SK-N-SH (cell line): Measurements from ENCODE around the gene SLC17A2. TPM values are rescaled to one million over a fixed set of nuclear protein-coding genes. Genes with fewer than 3 reads are reported as not detected.

ENCODE experiments used
- CTCF ChIA-PET: fragments of 300-600, 350-600 bp; formaldehyde crosslinking; extraction: SDS; loops from one replicate; lab custom pipeline; 2021; lab: Yijun Ruan, JAX
- POLR2A ChIA-PET: fragments of 350-600 bp; sonication (Branson Sonifier 250); formaldehyde crosslinking; extraction: SDS; loops from one replicate; lab custom pipeline; 2020; ENCODE audit warnings: antibody characterized with exemption, inconsistent platforms; lab: Yijun Ruan, JAX
- DNase-seq: peaks from one replicate; pipeline ENCODE4 v3.0.0; 2012
- H2AFZ ChIP-seq: fragments of 200-600 bp; sonication (generic); 2 replicates; pipeline ENCODE4 v1.8.1; 2016; ENCODE audit warnings: antibody characterized with exemption, mild to moderate bottlenecking, low read depth
- H3F3A ChIP-seq: fragments of 200-600 bp; sonication (generic); replicated peaks from 2 replicates; pipeline ENCODE3; 2016; ENCODE audit warnings: antibody characterized with exemption, mild to moderate bottlenecking; ENCODE audit not compliant: insufficient read depth
- H3K27ac ChIP-seq, 2 experiments: fragments of 200-500 bp in 1 of 2; fragments of 200-600 bp in 1 of 2; sonication (Bioruptor generic) in 1 of 2; sonication (generic), shearing (Covaris generic) in 1 of 2; 2 replicates each; pipeline versions ENCODE4 v1.5.1 to v1.6.1; 2014 to 2016; ENCODE audit warnings: low read depth in 2 of 2, inconsistent platforms in 1 of 2, low read length in 1 of 2, mild to moderate bottlenecking in 1 of 2, mixed read lengths in 1 of 2
- H3K27me3 ChIP-seq: fragments of 200-600 bp; sonication (generic), shearing (Covaris generic); 2 replicates; pipeline ENCODE4 v1.6.1; 2016; ENCODE audit warnings: mixed run types; ENCODE audit not compliant: insufficient read depth
- H3K36me3 ChIP-seq, 2 experiments: fragments of 200-500 bp in 1 of 2; fragments of 200-600 bp in 1 of 2; sonication (Bioruptor generic) in 1 of 2; sonication (generic) in 1 of 2; replicated peaks in 1 of 2; 2 replicates each; pipeline versions ENCODE3 to v1.5.1; 2014 to 2016; ENCODE audit warnings: low read length in 1 of 2, mild to moderate bottlenecking in 1 of 2; ENCODE audit not compliant: insufficient read depth in 2 of 2, control insufficient read depth in 1 of 2
- H3K4me1 ChIP-seq, 2 experiments: fragments of 200-500 bp in 1 of 2; fragments of 200-600 bp in 1 of 2; sonication (Bioruptor generic) in 1 of 2; sonication (generic), shearing (Covaris generic) in 1 of 2; 2 replicates each; pipeline versions ENCODE4 v1.5.1 to v1.6.1; 2014 to 2016; ENCODE audit warnings: low read depth in 1 of 2, low read length in 1 of 2, mixed run types in 1 of 2; ENCODE audit not compliant: insufficient read depth in 2 of 2, control insufficient read depth in 1 of 2
- H3K4me2 ChIP-seq: fragments of 200-600 bp; sonication (generic), shearing (Covaris generic); 2 replicates; pipeline ENCODE4 v1.6.1; 2017; ENCODE audit warnings: mixed run types
- H3K4me3 ChIP-seq, 2 experiments: fragments of 200-500 bp in 1 of 2; fragments of 200-600 bp in 1 of 2; sonication (Bioruptor generic) in 1 of 2; sonication (generic), shearing (Covaris generic) in 1 of 2; 2 replicates each; pipeline versions ENCODE4 v1.5.1 to v1.8.1; 2014 to 2016; ENCODE audit warnings: low read depth in 2 of 2, inconsistent platforms in 1 of 2, low read length in 1 of 2, mild to moderate bottlenecking in 1 of 2, mixed read lengths in 1 of 2, moderate library complexity in 1 of 2
- H3K79me2 ChIP-seq: fragments of 200-600 bp; sonication (generic); 2 replicates; pipeline ENCODE4 v1.8.1; 2017; ENCODE audit warnings: mild to moderate bottlenecking; ENCODE audit not compliant: insufficient read depth
- H3K9ac ChIP-seq: fragments of 200-600 bp; sonication (generic); 2 replicates; pipeline ENCODE4 v1.6.1; 2017; ENCODE audit warnings: mixed run types
- H3K9me2 ChIP-seq: fragments of 200-600 bp; sonication (generic); 2 replicates; pipeline ENCODE4 v1.6.1; 2017; ENCODE audit warnings: mixed run types
- H3K9me3 ChIP-seq: fragments of 200-600 bp; sonication (generic); 2 replicates; pipeline ENCODE4 v1.6.1; 2017; ENCODE audit warnings: mixed run types, mild to moderate bottlenecking, moderate library complexity
- H4K20me1 ChIP-seq: fragments of 200-600 bp; sonication (generic); 2 replicates; pipeline ENCODE4 v1.6.1; 2017; ENCODE audit warnings: mild to moderate bottlenecking, mixed run types; ENCODE audit not compliant: insufficient read depth
- CHD2 ChIP-seq: fragments of 150-350 bp; IDR thresholded peaks from 2 replicates; pipeline ENCODE4 v1.6.1; 2018; ENCODE audit warnings: low read length; ENCODE audit not compliant: partially characterized antibody
- CTCF ChIP-seq: fragments of 200-600 bp; sonication (generic); IDR thresholded peaks from 2 replicates; pipeline ENCODE4 v1.6.1; 2017; ENCODE audit warnings: antibody characterized with exemption, mild to moderate bottlenecking, moderate library complexity
- ELF1 ChIP-seq: IDR thresholded peaks from 2 replicates; pipeline ENCODE4 v1.4.0; 2012
- EZH2phosphoT487 ChIP-seq: fragments of 200-600 bp; sonication (generic); IDR thresholded peaks from 2 replicates; pipeline ENCODE4 v1.6.1; 2017; ENCODE audit warnings: low read depth, mixed run types, mild to moderate bottlenecking, antibody characterized with exemption, moderate library complexity, borderline replicate concordance
- FOSL2 ChIP-seq: IDR thresholded peaks from 2 replicates; pipeline ENCODE4 v1.4.0; 2012; ENCODE audit warnings: low read depth, mild to moderate bottlenecking, moderate library complexity, borderline replicate concordance
- FOXJ3 ChIP-seq: sonication (generic); formaldehyde crosslinking; IDR thresholded peaks from 2 replicates; pipeline ENCODE4 v1.5.1; 2020; ENCODE audit warnings: mild to moderate bottlenecking, missing genetic modification reagents
- MAX ChIP-seq: IDR thresholded peaks from 2 replicates; pipeline ENCODE4 v1.4.0; 2012; ENCODE audit warnings: low read depth
- MXI1 ChIP-seq: IDR thresholded peaks from 2 replicates; pipeline ENCODE4 v1.6.1; 2012; ENCODE audit warnings: mild to moderate bottlenecking, low read depth, low read length, improper control_type of control experiment
- NFIC ChIP-seq: IDR thresholded peaks from 2 replicates; pipeline ENCODE4 v1.4.0; 2012; ENCODE audit warnings: borderline replicate concordance
- POLR2AphosphoS5 ChIP-seq: IDR thresholded peaks from 2 replicates; pipeline ENCODE4 v1.6.1; 2012; ENCODE audit warnings: low read depth, low read length
- RCOR1 ChIP-seq: fragments of 150-350 bp; IDR thresholded peaks from 2 replicates; pipeline ENCODE4 v1.6.1; 2017; ENCODE audit warnings: antibody characterized with exemption, low read length
- REST ChIP-seq: IDR thresholded peaks from 2 replicates; pipeline ENCODE4 v1.6.1; 2012; ENCODE audit warnings: mild to moderate bottlenecking, low read depth, low read length, moderate library complexity
- SIN3A ChIP-seq: IDR thresholded peaks from 2 replicates; pipeline ENCODE4 v1.6.1; 2012; ENCODE audit warnings: low read depth, mild to moderate bottlenecking, low read length, moderate library complexity, borderline replicate concordance
- SMC3 ChIP-seq: IDR thresholded peaks from 2 replicates; pipeline ENCODE4 v1.6.1; 2012; ENCODE audit warnings: low read depth, low read length, improper control_type of control experiment
- TCF12 ChIP-seq: IDR thresholded peaks from 2 replicates; pipeline ENCODE4 v1.4.0; 2012
- USF1 ChIP-seq: IDR thresholded peaks from 2 replicates; pipeline ENCODE4 v1.4.0; 2012; ENCODE audit warnings: low read depth, borderline replicate concordance
- WGBS: methylation state at CpG from one replicate; pipeline ENCODE4 v1.1.6; 2017; ENCODE audit warnings: low lambda C conversion rate; 5-methylcytosine and 5-hydroxymethylcytosine counted together
- polyA plus RNA-seq, 3 experiments: library from polyadenylated mRNA; depleted of rRNA; stranded (reverse); fragments of >200 nt; gene quantifications; 2 replicates each; pipeline ENCODE4 v1.2.3, GENCODE V29; 2012
- TF ChIP-seq, protein P1 (sequence below): fragments of 150-350 bp; IDR thresholded peaks from 2 replicates; pipeline ENCODE4 v1.6.1; 2017; ENCODE audit warnings: antibody characterized with exemption, low read length, low read depth, borderline replicate concordance

Gene SLC17A2
- polyA plus RNA-seq, 1 of the 3 experiments (the other 2 are of a cell fraction), result not detected

GRCh38 chr6:25895771-25896170 is 34.7 kb downstream of the SLC17A2 start (continued):
- no peak for TF ChIP-seq FOXJ3 (CRISPR knock-in tag)
- no peak for TF ChIP-seq ELF1
- no peak for TF ChIP-seq MAX
- no peak for TF ChIP-seq SMC3
- TF ChIP-seq CHD2, result no peak
- no peak for TF ChIP-seq SIN3A

- Histone ChIP-seq H3K4me1 (no peaks in the 10 kb centered on the region), H4K20me1 (no peaks in the 10 kb centered on the region), H3K9me2 (no peaks in the 10 kb centered on the region), H3K36me3 (no peaks in the 10 kb centered on the region), H3K79me2 (no peaks in the 10 kb centered on the region), H3K9ac (no peak overlapping the region), H3K27ac (no peak overlapping the region), H3K27me3 (no peaks in the 10 kb centered on the region), H3F3A (no peaks in the 10 kb centered on the region), H3K4me3 (no peak overlapping the region), H2AFZ (no peak overlapping the region), H3K9me3 (no peaks in the 10 kb centered on the region), H3K4me2 (no peak overlapping the region)
- ChIA-PET POLR2A (no interaction called here), CTCF (interaction anchor here (1.0 kb wide), 2 partner anchors 98 to 172 kb away, joined by 3 read pairs; no protein-coding TSS in a partner anchor)
- no peak for TF ChIP-seq EZH2phosphoT487
- no peak for TF ChIP-seq REST
- no peak for DNase-seq
- WGBS, result 71% methylated on average over 6 of the region's 6 CpGs
Observed at GRCh38 chr6:25893778-25894177, 36.7 kb downstream of the SLC17A2 start.

DNA sequence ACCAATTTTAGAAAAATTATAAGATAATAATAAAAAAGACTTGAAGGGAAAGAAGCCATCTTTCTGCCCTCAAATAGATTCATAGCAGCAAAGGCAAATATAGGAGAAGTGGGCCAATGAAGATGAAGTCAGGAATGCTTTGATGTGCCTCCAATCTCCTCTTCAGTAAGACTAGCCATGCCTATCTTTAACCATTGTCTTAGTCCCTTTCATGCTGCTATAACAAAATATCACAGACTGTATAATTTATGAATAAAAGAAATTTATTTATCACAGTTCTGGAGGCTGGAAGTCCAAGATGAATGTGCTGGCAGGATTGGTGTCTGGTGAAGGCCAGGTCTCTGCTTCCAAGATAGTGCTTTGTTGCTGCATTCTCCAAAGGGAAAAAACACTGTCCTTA is 37.6 kb downstream of the SLC17A2 start:
- no peaks in the 10 kb centered on the region for H3K9me3 ChIP-seq
- H3K27ac ChIP-seq, result no peak overlapping the region
- H4K20me1 ChIP-seq, result no peaks in the 10 kb centered on the region
- no peak overlapping the region for H3K4me3 ChIP-seq
- no peaks in the 10 kb centered on the region for H3K27me3 ChIP-seq
- no peaks in the 10 kb centered on the region for H3K36me3 ChIP-seq
- no peak overlapping the region for H3K9ac ChIP-seq
- no peak overlapping the region for H3K4me2 ChIP-seq
- ChIA-PET POLR2A (no interaction called here), CTCF (interaction anchor here (1.0 to 3.1 kb wide), 3 partner anchors 99 to 670 kb away, joined by 3 to 12 read pairs (median 3); no protein-coding TSS in a partner anchor)
- no peaks in the 10 kb centered on the region for H3K9me2 ChIP-seq
- H2AFZ ChIP-seq, result no peak overlapping the region
- no peaks in the 10 kb centered on the region for H3K79me2 ChIP-seq
- DNase-seq, result no peak
- no peaks in the 10 kb centered on the region for H3K4me1 ChIP-seq
- H3F3A ChIP-seq, result no peaks in the 10 kb centered on the region
- TF ChIP-seq MXI1 (no peak), TCF12 (no peak), CTCF (no peak), FOSL2 (no peak), RCOR1 (no peak), NFIC (no peak), SMC3 (no peak), POLR2AphosphoS5 (no peak), USF1 (no peak)
- TF ChIP-seq, protein P1, sequence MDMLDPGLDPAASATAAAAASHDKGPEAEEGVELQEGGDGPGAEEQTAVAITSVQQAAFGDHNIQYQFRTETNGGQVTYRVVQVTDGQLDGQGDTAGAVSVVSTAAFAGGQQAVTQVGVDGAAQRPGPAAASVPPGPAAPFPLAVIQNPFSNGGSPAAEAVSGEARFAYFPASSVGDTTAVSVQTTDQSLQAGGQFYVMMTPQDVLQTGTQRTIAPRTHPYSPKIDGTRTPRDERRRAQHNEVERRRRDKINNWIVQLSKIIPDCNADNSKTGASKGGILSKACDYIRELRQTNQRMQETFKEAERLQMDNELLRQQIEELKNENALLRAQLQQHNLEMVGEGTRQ, result no peak
